Epithelial cell of esophagus (primary cell): ENCODE measurements around the gene RPS15.

Experiments
- DNase-seq: peaks from one replicate; pipeline ENCODE4 v3.0.0; 2010; ENCODE audit warnings: low read depth
- H3K4me3 ChIP-seq: 2 replicates; pipeline ENCODE4 v1.5.1; 2011; ENCODE audit warnings: mild to moderate bottlenecking, low read length, control low read depth
- CTCF ChIP-seq: IDR thresholded peaks from 2 replicates; pipeline ENCODE4 v1.5.1; 2011; ENCODE audit warnings: low read depth, mild to moderate bottlenecking, low read length, control low read depth, inconsistent platforms; ENCODE audit not compliant: insufficient read depth; ENCODE audit errors: missing control alignments

RPS15 gene

GRCh38 chr19:1478934-1479707, 40.9 kb downstream of the RPS15 start, which contains the start of gene C19orf25:
Gene C19orf25, minus strand, starts transcription at chr19:1479215. Its CDS starts 312 bp downstream, at chr19:1478903.
- H3K4me3 ChIP-seq: peak within 1 kb of the TSS; percentile 87
- TF ChIP-seq CTCF: no peak
- peak; percentile 96 for DNase-seq

- DNase-seq: no peak
- TF ChIP-seq CTCF: no peak
- H3K4me3 ChIP-seq: no peak overlapping the region
These were observed 43.2 kb downstream of the RPS15 start for GRCh38 chr19:1481224-1481892.

GRCh38 chr19:1481893-1482360, 43.7 kb downstream of the RPS15 start:
- no peak for DNase-seq
- no peak for TF ChIP-seq CTCF
- no peak overlapping the region for H3K4me3 ChIP-seq

GRCh38 chr19:1482361-1483130, 44.4 kb downstream of the RPS15 start:
- TF ChIP-seq CTCF: no peak
- no peak for DNase-seq
- no peak overlapping the region for H3K4me3 ChIP-seq

GRCh38 chr19:1483131-1483978, 45.2 kb downstream of the RPS15 start:
- TF ChIP-seq CTCF: no peak
- H3K4me3 ChIP-seq: no peak overlapping the region
- no peak for DNase-seq

- no peak for DNase-seq
- no peak overlapping the region for H3K4me3 ChIP-seq
- TF ChIP-seq CTCF: no peak
These were observed 45.8 kb downstream of the RPS15 start for GRCh38 chr19:1483979-1484428.
